ENCODE measurements around the gene AHCYL2. TPM values are rescaled to one million over a fixed set of nuclear protein-coding genes. Genes with fewer than 3 reads are reported as not detected.

The AHCYL2 gene
- total and polyA plus RNA-seq, 7 donors = 4.4 to 39.2 (median 24.8) TPM

GRCh38 chr7:129417073-129417472, 192.2 kb downstream of the AHCYL2 start:
- Histone ChIP-seq H3K27ac (no peak overlapping the region), H3K9me3 (no peaks in the 10 kb centered on the region), H3K4me3 (no peak overlapping the region), H3K4me1 (peaks cover 13% of the 10 kb centered on the region), H3K36me3 (ENCODE audit: insufficient read depth in 1 of 2, low read depth in 1 of 2) (peaks cover 0 to 15% of the 10 kb centered on the region in 2 donors), H3K27me3 (ENCODE audit: insufficient read depth in 3 of 3, low read length in 2 of 3) (no peaks in the 10 kb centered on the region)
- no peak for TF ChIP-seq CTCF (IDR thresholded peaks at IDR 0.05)
- WGBS, 3 donors = 95 to 98% (median 96%) methylated on average over 5 of the region's 5 CpGs
- no peak for ATAC-seq
- DNase-seq = no peak
- intact Hi-C loops (cut with DNase I) = no loop called here

- ATAC-seq (peak; percentile 59 to 86 (median 73)), DNase-seq (no peak)
- Histone ChIP-seq H3K27me3 (ENCODE audit: insufficient read depth in 3 of 3, low read length in 2 of 3) (no peaks in the 10 kb centered on the region), H3K27ac (peak overlapping the region; percentile 83), H3K36me3 (ENCODE audit: insufficient read depth in 1 of 2, low read depth in 1 of 2) (peaks cover 0 to 23% of the 10 kb centered on the region in 2 donors), H3K9me3 (no peaks in the 10 kb centered on the region), H3K4me3 (peak overlapping the region; percentile 26), H3K4me1 (peaks cover 24% of the 10 kb centered on the region)
- no peak for TF ChIP-seq CTCF (IDR thresholded peaks at IDR 0.05)
- intact Hi-C loops (cut with DNase I) = loop anchor here in 1 of 2 donors (2.0 kb wide), 1 partner anchor 17 kb away; no protein-coding TSS in a partner anchor
- 27 to 45% (median 29%) methylated on average over 2 of the region's 2 CpGs for WGBS, 3 donors
Measured at GRCh38 chr7:129421717-129422250, 197.0 kb downstream of the AHCYL2 start.

- peak overlapping the region; percentile 83 for H3K27ac ChIP-seq
- no peak for TF ChIP-seq CTCF (IDR thresholded peaks at IDR 0.05)
- intact Hi-C loops (cut with DNase I) = loop anchor here in 1 of 2 donors (2.0 kb wide), 1 partner anchor 16 kb away; no protein-coding TSS in a partner anchor
- H3K36me3 ChIP-seq (ENCODE audit: insufficient read depth in 1 of 2, low read depth in 1 of 2) = peaks cover 0 to 33% of the 10 kb centered on the region in 2 donors
- ATAC-seq = peak; percentile 69 to 88 (median 78)
- no peak overlapping the region for H3K4me3 ChIP-seq
- no peaks in the 10 kb centered on the region for H3K9me3 ChIP-seq
- H3K27me3 ChIP-seq (ENCODE audit: insufficient read depth in 3 of 3, low read length in 2 of 3) = no peaks in the 10 kb centered on the region
- peaks cover 24% of the 10 kb centered on the region for H3K4me1 ChIP-seq
- WGBS, 3 donors = 35 to 54% (median 45%) methylated on average over 4 of the region's 4 CpGs
- no peak for DNase-seq
Measured at GRCh38 chr7:129422727-129423126, 197.9 kb downstream of the AHCYL2 start.

- Histone ChIP-seq H3K36me3 (ENCODE audit: insufficient read depth in 1 of 2, low read depth in 1 of 2) (peaks cover 0 to 38% of the 10 kb centered on the region in 2 donors), H3K4me3 (no peak overlapping the region), H3K27ac (no peak overlapping the region), H3K9me3 (no peaks in the 10 kb centered on the region), H3K4me1 (peaks cover 24% of the 10 kb centered on the region), H3K27me3 (ENCODE audit: insufficient read depth in 3 of 3, low read length in 2 of 3) (no peaks in the 10 kb centered on the region)
- intact Hi-C loops (cut with DNase I) = loop anchor here in 1 of 2 donors (2.0 kb wide), 1 partner anchor 15 kb away; no protein-coding TSS in a partner anchor
- ATAC-seq (peak; percentile 21 to 35 (median 30)), DNase-seq (no peak)
- no peak for TF ChIP-seq CTCF (IDR thresholded peaks at IDR 0.05)
- WGBS, 3 donors = 94 to 100% (median 98%) methylated on average over 1 to 2 of the region's 2 CpGs
Measured at GRCh38 chr7:129423700-129424410, 199.0 kb downstream of the AHCYL2 start.
